H1 (cell line): ENCODE data around the gene H1-8. TPM values are rescaled to one million over a fixed set of nuclear protein-coding genes. Genes with fewer than 3 reads are reported as not detected.

ENCODE experiments used
- CTCF ChIA-PET: fragments of 300-600 bp; sonication (Branson Sonifier 250); formaldehyde crosslinking; loops from one replicate; lab custom pipeline; 2021; ENCODE audit not compliant: partially characterized antibody; lab: Charles Lee
- POLR2A ChIA-PET: fragments of 300-600 bp; sonication (Branson Sonifier 250); formaldehyde crosslinking; loops from one replicate; lab custom pipeline; 2021; ENCODE audit warnings: inconsistent platforms; ENCODE audit not compliant: partially characterized antibody; lab: Charles Lee
- DNase-seq, 2 experiments: peaks; one replicate each; pipeline versions ENCODE4 v3.0.0 to v3.0.0-alpha.2; 2010 to 2022; ENCODE audit warnings: low spot score in 2 of 2, low read depth in 1 of 2, mixed read lengths in 1 of 2
- FAIRE-seq: peaks from 2 replicates; lab custom pipeline; 2011; peaks lifted over from hg19 to GRCh38; lab: Jason Lieb, UNC
- H2AFZ ChIP-seq: 2 replicates; pipeline ENCODE4 v1.8.1; 2012; ENCODE audit warnings: low read length, inconsistent platforms
- H2AK5ac ChIP-seq: 2 replicates; pipeline ENCODE4 v1.6.1; 2013; ENCODE audit warnings: low read depth, low read length
- H2BK120ac ChIP-seq: replicated peaks from 2 replicates; pipeline ENCODE3; 2013; ENCODE audit warnings: low read depth, low read length, inconsistent platforms
- H2BK12ac ChIP-seq: 2 replicates; pipeline ENCODE4 v1.6.1; 2013; ENCODE audit warnings: low read depth, low read length
- H2BK15ac ChIP-seq: 2 replicates; pipeline ENCODE4 v1.6.1; 2013; ENCODE audit warnings: low read length
- H2BK20ac ChIP-seq: 2 replicates; pipeline ENCODE4 v1.6.1; 2013; ENCODE audit warnings: low read length
- H2BK5ac ChIP-seq: 2 replicates; pipeline ENCODE4 v1.6.1; 2013; ENCODE audit warnings: low read depth, low read length
- H3K14ac ChIP-seq: 2 replicates; pipeline ENCODE4 v1.6.1; 2013; ENCODE audit warnings: inconsistent platforms; ENCODE audit not compliant: insufficient read length
- H3K18ac ChIP-seq: 2 replicates; pipeline ENCODE4 v1.6.1; 2013; ENCODE audit warnings: low read length; ENCODE audit errors: extremely low read depth
- H3K23ac ChIP-seq: 2 replicates; pipeline ENCODE4 v1.6.1; 2013; ENCODE audit warnings: inconsistent platforms; ENCODE audit not compliant: insufficient read length
- H3K23me2 ChIP-seq: 2 replicates; pipeline ENCODE4 v1.6.1; 2013; ENCODE audit warnings: low read depth, low read length
- H3K27ac ChIP-seq: 2 replicates; pipeline ENCODE4 v1.6.1; 2011; ENCODE audit warnings: low read depth, low read length, inconsistent platforms
- H3K27me3 ChIP-seq, 4 experiments: replicated peaks in 1 of 4; 1 replicate in 1 of 4; 2 replicates in 3 of 4; pipeline versions ENCODE4 v1.6.1 to v1.8.1; 2011 to 2013; ENCODE audit warnings: low read length in 3 of 4, mild to moderate bottlenecking in 3 of 4, inconsistent platforms in 2 of 4, mixed read lengths in 2 of 4, moderate library complexity in 1 of 4; ENCODE audit not compliant: control insufficient read depth in 3 of 4, insufficient read depth in 3 of 4; ENCODE audit errors: extremely low read depth in 1 of 4
- H3K36me3 ChIP-seq, 4 experiments: 2 replicates each; pipeline versions ENCODE4 v1.6.1 to v1.8.1; 2011 to 2013; ENCODE audit warnings: mild to moderate bottlenecking in 4 of 4, low read length in 3 of 4, moderate library complexity in 2 of 4, control low read depth in 1 of 4, inconsistent platforms in 1 of 4; ENCODE audit not compliant: insufficient read depth in 4 of 4, control insufficient read depth in 2 of 4
- H3K4ac ChIP-seq: replicated peaks from 2 replicates; pipeline ENCODE3; 2013; ENCODE audit warnings: low read length, low read depth, mixed read lengths, inconsistent platforms; ENCODE audit not compliant: insufficient read length
- H3K4me1 ChIP-seq, 4 experiments: replicated peaks in 1 of 4; 1 replicate in 1 of 4; 2 replicates in 3 of 4; pipeline versions ENCODE4 v1.6.1 to v1.8.1; 2011 to 2013; ENCODE audit warnings: low read length in 3 of 4, inconsistent platforms in 2 of 4, mixed read lengths in 1 of 4; ENCODE audit not compliant: insufficient read depth in 4 of 4, control insufficient read depth in 3 of 4
- H3K4me2 ChIP-seq, 2 experiments: 2 replicates each; pipeline versions ENCODE4 v1.6.1 to v1.8.1; 2011 to 2013; ENCODE audit warnings: low read depth in 2 of 2, low read length in 2 of 2, control low read depth in 1 of 2, inconsistent platforms in 1 of 2, mild to moderate bottlenecking in 1 of 2; ENCODE audit not compliant: insufficient read depth in 1 of 2
- H3K4me3 ChIP-seq, 4 experiments: fragments of 200-600, 300-600 bp in 1 of 4; sonication (generic), shearing (Covaris generic), sonication (Bioruptor Twin) in 1 of 4; 2 replicates each; pipeline versions ENCODE4 v1.5.1 to v1.8.1; 2011 to 2016; ENCODE audit warnings: low read length in 4 of 4, low read depth in 3 of 4, control low read depth in 2 of 4, inconsistent platforms in 2 of 4, mild to moderate bottlenecking in 2 of 4, mixed read lengths in 1 of 4, moderate library complexity in 1 of 4; ENCODE audit not compliant: insufficient read depth in 2 of 4; ENCODE audit errors: extremely low read depth in 1 of 4
- H3K56ac ChIP-seq: replicated peaks from 2 replicates; pipeline ENCODE3; 2013; ENCODE audit warnings: low read depth, mild to moderate bottlenecking, mixed read lengths, low read length, inconsistent platforms; ENCODE audit not compliant: insufficient read length
- H3K79me1 ChIP-seq: 2 replicates; pipeline ENCODE4 v1.6.1; 2013; ENCODE audit warnings: low read depth, low read length, control low read depth
- H3K79me2 ChIP-seq, 2 experiments: 2 replicates each; pipeline versions ENCODE4 v1.6.1 to v1.8.1; 2012 to 2013; ENCODE audit warnings: low read length in 2 of 2, mild to moderate bottlenecking in 2 of 2, inconsistent platforms in 1 of 2; ENCODE audit not compliant: insufficient read depth in 2 of 2, control insufficient read depth in 1 of 2
- H3K9ac ChIP-seq, 4 experiments: replicated peaks in 1 of 4; 1 replicate in 1 of 4; 2 replicates in 3 of 4; pipeline versions ENCODE4 v1.6.1 to v1.8.1; 2011 to 2013; ENCODE audit warnings: low read depth in 3 of 4, low read length in 3 of 4, control low read depth in 2 of 4, mild to moderate bottlenecking in 2 of 4, moderate library complexity in 2 of 4, inconsistent platforms in 1 of 4; ENCODE audit errors: extremely low read depth in 1 of 4
- H3K9me3 ChIP-seq, 2 experiments: 2 replicates each; pipeline versions ENCODE4 v1.6.1 to v1.8.1; 2012 to 2013; ENCODE audit warnings: mild to moderate bottlenecking in 2 of 2, moderate library complexity in 2 of 2, control low read depth in 1 of 2, inconsistent platforms in 1 of 2, low read depth in 1 of 2, low read length in 1 of 2, mixed read lengths in 1 of 2; ENCODE audit not compliant: insufficient read depth in 2 of 2
- H4K20me1 ChIP-seq, 2 experiments: replicated peaks in 1 of 2; 2 replicates each; pipeline versions ENCODE3 to v1.8.1; 2011 to 2013; ENCODE audit warnings: inconsistent platforms in 2 of 2, low read length in 2 of 2, mild to moderate bottlenecking in 1 of 2; ENCODE audit not compliant: insufficient read depth in 2 of 2, control insufficient read depth in 1 of 2
- H4K5ac ChIP-seq: 2 replicates; pipeline ENCODE4 v1.6.1; 2013; ENCODE audit warnings: low read length, low read depth, mixed read lengths, inconsistent platforms; ENCODE audit not compliant: insufficient read length
- H4K8ac ChIP-seq: 2 replicates; pipeline ENCODE4 v1.8.0; 2013; ENCODE audit warnings: mild to moderate bottlenecking, moderate library complexity, low read length, inconsistent platforms; ENCODE audit not compliant: insufficient read depth; ENCODE audit errors: extremely low read depth
- H4K91ac ChIP-seq: replicated peaks from 2 replicates; pipeline ENCODE3; 2013; ENCODE audit warnings: low read length, mixed read lengths, inconsistent platforms; ENCODE audit not compliant: insufficient read length
- ATF2 ChIP-seq: IDR thresholded peaks from 2 replicates; pipeline ENCODE4 v1.6.1; 2012; ENCODE audit warnings: low read length, inconsistent platforms
- JUND ChIP-seq: IDR thresholded peaks from 2 replicates; pipeline ENCODE4 v1.6.1; 2011; ENCODE audit warnings: mild to moderate bottlenecking, improper control_type of control experiment, low read length
- PHF8 ChIP-seq: fragments of 200-600 bp; sonication (generic); conservative IDR thresholded peaks from 2 replicates; pipeline ENCODE4 v1.7.1; 2012; ENCODE audit warnings: low read depth, mild to moderate bottlenecking, inconsistent platforms, low read length, moderate library complexity
- POLR2A ChIP-seq, 2 experiments: IDR thresholded peaks; 1 replicate in 1 of 2; 2 replicates in 1 of 2; pipeline ENCODE4 v1.6.1; 2011; ENCODE audit warnings: low read depth in 2 of 2, low read length in 2 of 2, mild to moderate bottlenecking in 2 of 2; ENCODE audit errors: control extremely low read depth in 1 of 2
- POLR2AphosphoS5 ChIP-seq: IDR thresholded peaks from 2 replicates; pipeline ENCODE4 v1.6.1; 2011; ENCODE audit warnings: low read depth, low read length
- SAP30 ChIP-seq: fragments of 300-600 bp; sonication (generic); IDR thresholded peaks from 2 replicates; pipeline ENCODE4 v1.7.1; 2012; ENCODE audit warnings: low read length, moderate library complexity, mild to moderate bottlenecking, inconsistent platforms; ENCODE audit not compliant: insufficient read depth, insufficient replicate concordance
- SP4 ChIP-seq: IDR thresholded peaks from 2 replicates; pipeline ENCODE4 v1.6.1; 2012; ENCODE audit warnings: low read length, inconsistent platforms
- TEAD4 ChIP-seq: IDR thresholded peaks from 2 replicates; pipeline ENCODE4 v1.6.1; 2012; ENCODE audit warnings: low read depth, low read length, inconsistent platforms, mixed read lengths
- ZNF274 ChIP-seq: IDR thresholded peaks from 2 replicates; pipeline ENCODE4 v1.7.0; 2012; ENCODE audit warnings: low read length, borderline replicate concordance; ENCODE audit errors: extremely low read depth
- WGBS, 2 experiments: shearing (Covaris generic) in 1 of 2; methylation state at CpG; one replicate each; pipeline versions ENCODE4 v1.1.6 to v1.1.7; 2013 to 2015; ENCODE audit warnings: low lambda C conversion rate in 2 of 2, mixed read lengths in 2 of 2, inconsistent platforms in 1 of 2, low coverage in 1 of 2, missing lambda C conversion rate in 1 of 2; ENCODE audit not compliant: insufficient replicate concordance in 2 of 2, insufficient coverage in 1 of 2, insufficient read length in 1 of 2; ENCODE audit errors: extremely low coverage in 1 of 2, missing lambda C conversion rate in 1 of 2; 5-methylcytosine and 5-hydroxymethylcytosine counted together
- polyA plus RNA-seq, 7 experiments: library from polyadenylated mRNA; depleted of rRNA in 3 of 7; stranded (reverse) in 5 of 7; unstranded in 2 of 7; fragments of >200 nt in 5 of 7; fragments of 200-250 nt in 2 of 7; gene quantifications; 1 replicate in 5 of 7; 2 replicates in 1 of 7; 4 replicates in 1 of 7; pipeline versions ENCODE4 v1.2.1 to v1.2.3, GENCODE V29; 2011 to 2013; ENCODE audit warnings: missing spikeins in 2 of 7, mixed read lengths in 2 of 7
- total RNA-seq: library from RNA; stranded (reverse); fragmentation: NEBNext Ultra II Directional; extraction: Animal tissue kit (Norgen Biotek cat#: 25700); gene quantifications from 2 replicates; pipeline ENCODE4 v1.2.1, GENCODE V29; 2021

Gene H1-8
- total and polyA plus RNA-seq, 2 of the 8 experiments (the other 6 are each of a cell fraction or from before 2014, with no cell fraction given): not detected

- no peak overlapping the region for H2BK5ac ChIP-seq
- no peak overlapping the region for H2BK12ac ChIP-seq
- H2BK20ac ChIP-seq: no peak overlapping the region
- no peaks in the 10 kb centered on the region for H3K79me2 ChIP-seq
- H4K5ac ChIP-seq: no peak overlapping the region
- no peak overlapping the region for H3K9ac ChIP-seq
- FAIRE-seq (no peak), DNase-seq (no peak)
- H2BK120ac ChIP-seq: no peak overlapping the region
- no peaks in the 10 kb centered on the region for H3K79me1 ChIP-seq
- no peak overlapping the region for H2AK5ac ChIP-seq
- H4K8ac ChIP-seq: no peak overlapping the region; the same call in 1 of the 2 replicates
- no peaks in the 10 kb centered on the region for H4K20me1 ChIP-seq
- H3K56ac ChIP-seq: no peak overlapping the region
- no peaks in the 10 kb centered on the region for H3K23me2 ChIP-seq
- H4K91ac ChIP-seq: no peak overlapping the region
- ChIA-PET CTCF (no interaction called here), POLR2A (no interaction called here)
- H3K27me3 ChIP-seq: no peaks in the 10 kb centered on the region
- no peak for TF ChIP-seq JUND
- TF ChIP-seq PHF8: no peak
- no peak for TF ChIP-seq POLR2A (IDR thresholded peaks at IDR 0.05; ENCODE audit: control extremely low read depth in 1 of 2, low read depth in 2 of 2, low read length in 2 of 2)
- no peak for TF ChIP-seq SAP30
- TF ChIP-seq ATF2: no peak
- TF ChIP-seq SP4: no peak
- TF ChIP-seq ZNF274: no peak
- no peak for TF ChIP-seq POLR2AphosphoS5
- no peak for TF ChIP-seq TEAD4
- H3K9me3 ChIP-seq: no peaks in the 10 kb centered on the region
- no peak overlapping the region for H3K4ac ChIP-seq
- WGBS, 2 experiments: 93% methylated on average over 12 of the region's 12 CpGs; no CpG with 5 or more reads in 1 of the 2 experiments
- no peak overlapping the region for H3K27ac ChIP-seq
- no peak overlapping the region for H3K14ac ChIP-seq
- H3K4me1 ChIP-seq: peaks cover 0 to 3% (median under 1%) of the 10 kb centered on the region in 4 experiments; a peak in 2 of 7 replicates
- no peaks in the 10 kb centered on the region; a peak in 1 of 8 replicates for H3K36me3 ChIP-seq
- H3K4me2 ChIP-seq: no peak overlapping the region
- no peak overlapping the region for H3K4me3 ChIP-seq
- H2AFZ ChIP-seq: no peak overlapping the region
- H3K18ac ChIP-seq: no peak overlapping the region
- no peak overlapping the region for H2BK15ac ChIP-seq
- no peak overlapping the region for H3K23ac ChIP-seq
These were observed 20.4 kb downstream of the H1-8 start for GRCh38 chr3:129563332-129563731.
